Spinal cord (tissue), 10 donors: Measurements from ENCODE around the gene PMPCA. TPM values are rescaled to one million over a fixed set of nuclear protein-coding genes. Genes with fewer than 3 reads are reported as not detected.

Experiments
- DNase-seq, 6 donors: peaks; one replicate each; pipeline versions ENCODE4 v3.0.0 to v3.0.0-alpha.2; 2013 to 2015; ENCODE audit warnings: low spot score in 6 of 6, low read depth in 4 of 6
- H3K27ac ChIP-seq: one replicate; pipeline ENCODE4 v1.5.1; 2013; ENCODE audit warnings: low read depth, low read length, control low read depth
- H3K27me3 ChIP-seq: one replicate; pipeline ENCODE4 v1.6.1; 2013; ENCODE audit warnings: low read length; ENCODE audit not compliant: control insufficient read depth, insufficient read depth
- H3K36me3 ChIP-seq: one replicate; pipeline ENCODE4 v1.6.1; 2013; ENCODE audit warnings: low read length; ENCODE audit not compliant: control insufficient read depth, insufficient read depth
- H3K4me1 ChIP-seq: one replicate; pipeline ENCODE4 v1.6.1; 2013; ENCODE audit warnings: low read length; ENCODE audit not compliant: control insufficient read depth, insufficient read depth
- H3K4me3 ChIP-seq: one replicate; pipeline ENCODE4 v1.5.1; 2013; ENCODE audit warnings: low read depth, low read length, control low read depth
- H3K9me3 ChIP-seq: one replicate; pipeline ENCODE4 v1.6.1; 2013; ENCODE audit warnings: low read length; ENCODE audit not compliant: control insufficient read depth, insufficient read depth
- WGBS: methylation state at CpG from one replicate; pipeline ENCODE4 v1.1.5; 2013; ENCODE audit warnings: missing lambda C conversion rate; ENCODE audit not compliant: insufficient coverage; 5-methylcytosine and 5-hydroxymethylcytosine counted together
- polyA plus RNA-seq, 2 donors: library from polyadenylated mRNA; unstranded; fragments of 120-200 nt; gene quantifications; one replicate each; pipeline ENCODE4 v1.2.1, GENCODE V29; 2013; ENCODE audit not compliant: insufficient read length in 2 of 2
- total RNA-seq, 2 donors: library from RNA; depleted of rRNA in 1 of 2; stranded (reverse); fragments of 120-200 nt in 1 of 2; fragments of >200 nt in 1 of 2; gene quantifications; one replicate each; pipeline versions ENCODE4 v1.2.3 to v1.2.4, GENCODE V29; 2013 to 2014
- donor health status: healthy.

Gene PMPCA
- total and polyA plus RNA-seq, 4 donors = 22.8 to 57.4 (median 44.6) TPM

- Histone ChIP-seq H3K36me3 (peaks cover 99% of the 10 kb centered on the region), H3K27me3 (no peaks in the 10 kb centered on the region), H3K4me3 (no peak overlapping the region), H3K27ac (no peak overlapping the region), H3K4me1 (no peaks in the 10 kb centered on the region), H3K9me3 (no peaks in the 10 kb centered on the region)
- 95% methylated on average over 14 of the region's 17 CpGs for WGBS
- DNase-seq = no peak
Measured at GRCh38 chr9:136462664-136463063, 52.2 kb downstream of the PMPCA start.

GRCh38 chr9:136463578-136463977 is 53.1 kb downstream of the PMPCA start:
- no peaks in the 10 kb centered on the region for H3K27me3 ChIP-seq
- no peaks in the 10 kb centered on the region for H3K4me1 ChIP-seq
- 92% methylated on average over 12 of the region's 14 CpGs for WGBS
- H3K27ac ChIP-seq = no peak overlapping the region
- H3K9me3 ChIP-seq = no peaks in the 10 kb centered on the region
- H3K36me3 ChIP-seq = peaks cover 97% of the 10 kb centered on the region
- no peak overlapping the region for H3K4me3 ChIP-seq
- DNase-seq = no peak

GRCh38 chr9:136464241-136464640 is 53.8 kb downstream of the PMPCA start:
- no peak overlapping the region for H3K27ac ChIP-seq
- H3K4me3 ChIP-seq = no peak overlapping the region
- no peaks in the 10 kb centered on the region for H3K27me3 ChIP-seq
- no peaks in the 10 kb centered on the region for H3K4me1 ChIP-seq
- WGBS = 95% methylated on average over 6 of the region's 6 CpGs
- no peak for DNase-seq
- no peaks in the 10 kb centered on the region for H3K9me3 ChIP-seq
- peaks cover 95% of the 10 kb centered on the region for H3K36me3 ChIP-seq

DNA sequence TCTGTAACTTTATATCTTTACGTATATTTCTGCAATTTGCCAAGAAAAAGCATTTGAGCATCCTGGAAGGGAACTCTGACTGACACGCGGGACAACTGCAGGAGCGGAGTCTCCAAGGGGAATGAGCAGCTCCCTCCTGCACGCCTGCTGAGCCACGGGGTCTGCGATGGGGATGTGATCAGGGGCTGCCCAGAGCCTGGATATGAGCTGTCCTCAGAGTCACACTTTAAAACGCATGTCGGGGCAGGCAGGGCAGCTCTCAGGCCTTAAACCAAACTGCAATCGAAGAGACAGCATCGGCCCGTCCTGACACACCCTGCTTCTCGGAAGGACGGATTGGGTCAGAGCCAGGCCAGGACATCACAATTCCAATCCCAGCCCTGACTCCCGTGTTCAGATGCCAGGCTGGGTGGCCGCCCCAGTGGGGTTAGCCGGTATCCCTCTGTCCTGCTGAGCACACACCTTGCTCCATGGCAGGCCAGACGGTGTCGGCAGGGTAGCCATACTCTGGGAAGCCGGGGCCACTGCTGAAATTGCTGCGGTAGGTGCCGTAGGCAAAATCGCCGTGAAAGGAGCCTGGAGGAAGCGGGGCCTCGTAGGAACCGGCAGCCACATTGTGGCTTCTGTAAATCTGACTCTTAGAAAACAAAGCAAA is 55.2 kb downstream of the PMPCA start:
- no peak overlapping the region for H3K4me3 ChIP-seq
- H3K4me1 ChIP-seq = no peaks in the 10 kb centered on the region
- no peaks in the 10 kb centered on the region for H3K27me3 ChIP-seq
- no peak overlapping the region for H3K27ac ChIP-seq
- peaks cover 97% of the 10 kb centered on the region for H3K36me3 ChIP-seq
- WGBS = 94% methylated on average over 27 of the region's 27 CpGs
- no peaks in the 10 kb centered on the region for H3K9me3 ChIP-seq
- no peak for DNase-seq

DNA sequence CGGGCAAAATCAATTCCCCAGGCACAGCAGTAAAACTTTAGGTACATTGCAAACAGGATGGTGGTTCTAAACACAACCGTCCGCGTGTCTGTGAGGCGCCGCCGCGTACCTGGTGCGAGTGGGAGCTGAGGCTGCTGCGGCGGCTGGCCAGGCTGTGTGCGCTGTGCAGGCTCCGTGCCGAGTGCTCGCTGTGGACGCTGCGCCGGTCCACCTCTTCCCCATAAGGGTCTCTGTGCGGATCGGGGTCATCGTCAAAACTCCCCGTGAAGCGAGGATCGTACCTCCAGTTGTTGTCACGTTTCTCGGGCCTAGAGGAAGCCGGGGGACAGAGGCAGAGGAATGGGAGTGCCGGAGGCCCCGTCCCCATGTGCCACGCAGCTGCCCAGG is 55.7 kb downstream of the PMPCA start:
- 97% methylated on average over 30 of the region's 30 CpGs for WGBS

DNA sequence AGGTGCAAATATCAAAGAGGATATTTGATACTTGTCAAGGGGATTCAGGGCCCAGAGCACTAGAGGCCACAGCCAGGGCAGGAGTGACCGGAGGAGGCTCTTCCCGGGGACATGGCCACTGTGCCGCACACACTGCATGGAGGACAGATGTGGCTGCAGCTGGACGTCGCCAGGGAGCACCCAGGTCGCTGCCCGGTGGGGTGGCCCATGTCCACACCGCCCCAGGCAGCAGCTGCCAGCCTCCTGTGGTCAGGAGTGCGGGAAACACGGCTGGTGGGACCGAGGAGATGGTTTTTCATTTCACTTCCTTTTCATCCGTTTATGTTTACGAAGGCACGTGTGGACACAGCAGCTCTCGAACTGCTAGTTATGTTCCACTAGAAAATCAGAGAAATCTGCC is 57.3 kb downstream of the PMPCA start:
- no peak overlapping the region for H3K4me3 ChIP-seq
- no peaks in the 10 kb centered on the region for H3K4me1 ChIP-seq
- no peaks in the 10 kb centered on the region for H3K27me3 ChIP-seq
- no peaks in the 10 kb centered on the region for H3K9me3 ChIP-seq
- H3K27ac ChIP-seq = no peak overlapping the region
- DNase-seq = no peak
- peaks cover 97% of the 10 kb centered on the region for H3K36me3 ChIP-seq
- WGBS = 84% methylated on average over 11 of the region's 15 CpGs

More for the DNA sequence above, 55.7 kb downstream of the PMPCA start:
- no peak for DNase-seq
- Histone ChIP-seq H3K9me3 (no peaks in the 10 kb centered on the region), H3K4me3 (no peak overlapping the region), H3K27ac (no peak overlapping the region), H3K36me3 (peaks cover 97% of the 10 kb centered on the region), H3K4me1 (no peaks in the 10 kb centered on the region), H3K27me3 (no peaks in the 10 kb centered on the region)

DNA sequence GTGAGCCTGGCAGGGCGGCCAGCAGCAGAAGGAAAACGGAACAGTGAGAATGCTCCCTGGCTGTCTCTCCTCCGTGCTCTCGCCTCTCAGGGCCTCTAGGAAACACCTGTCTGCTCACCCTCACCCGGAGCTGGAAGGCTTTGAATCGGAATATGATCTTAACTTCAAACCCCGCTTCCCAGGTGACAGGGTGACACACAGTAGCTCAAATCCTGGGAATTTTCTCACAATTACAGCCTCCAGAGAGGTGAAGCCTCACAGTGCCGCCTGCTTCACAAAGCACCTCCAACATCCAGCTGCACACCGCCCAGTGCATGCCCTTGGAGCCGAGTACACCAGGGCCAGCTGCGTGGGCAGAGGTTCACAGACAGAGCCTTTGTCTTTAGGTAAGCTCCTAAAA is 59.9 kb downstream of the PMPCA start:
- no peak for DNase-seq
- Histone ChIP-seq H3K9me3 (no peaks in the 10 kb centered on the region), H3K27ac (no peak overlapping the region), H3K4me1 (no peaks in the 10 kb centered on the region), H3K27me3 (no peaks in the 10 kb centered on the region), H3K36me3 (peaks cover 97% of the 10 kb centered on the region), H3K4me3 (no peak overlapping the region)
- 93% methylated on average over 11 of the region's 11 CpGs for WGBS

DNA sequence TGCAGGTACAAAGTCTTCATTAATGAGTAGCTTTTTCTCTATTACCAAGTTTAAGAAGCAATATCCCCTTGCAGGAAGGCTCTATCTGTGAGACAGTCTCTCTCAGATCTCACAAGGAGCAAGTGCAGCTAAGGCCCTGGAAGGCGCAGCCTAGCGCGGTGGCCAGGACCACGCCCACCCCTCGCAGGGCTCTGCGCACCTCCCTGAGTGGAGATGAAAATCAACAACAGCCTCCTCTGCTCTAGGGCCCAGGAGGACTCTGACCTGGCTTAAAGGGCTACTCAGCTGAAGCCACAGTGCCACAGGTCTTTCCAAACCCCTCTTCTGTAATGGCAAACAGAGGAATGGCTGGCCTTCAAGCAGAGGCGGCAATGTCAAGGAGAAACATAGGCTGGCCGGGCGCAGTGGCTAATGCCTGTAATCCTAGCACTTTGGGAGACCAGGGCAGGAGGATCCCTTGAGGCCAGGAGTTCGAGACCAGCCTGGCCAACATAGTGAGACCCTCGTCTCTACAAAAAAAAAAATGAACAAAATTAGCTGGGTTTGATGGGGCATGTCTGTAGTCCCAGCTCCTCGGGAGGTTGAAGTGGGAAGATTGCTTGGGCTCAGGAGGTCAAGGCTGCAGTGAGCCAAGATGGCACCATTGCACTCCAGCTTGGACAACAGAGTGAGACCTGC is 60.5 kb downstream of the PMPCA start:
- no peaks in the 10 kb centered on the region for H3K27me3 ChIP-seq
- H3K4me3 ChIP-seq = no peak overlapping the region
- no peak overlapping the region for H3K27ac ChIP-seq
- WGBS = over 99% methylated on average over 12 of the region's 12 CpGs
- DNase-seq = no peak
- H3K4me1 ChIP-seq = no peaks in the 10 kb centered on the region
- no peaks in the 10 kb centered on the region for H3K9me3 ChIP-seq
- peaks cover 97% of the 10 kb centered on the region for H3K36me3 ChIP-seq

GRCh38 chr9:136471802-136472487 is 61.5 kb downstream of the PMPCA start:
- H3K4me1 ChIP-seq = no peaks in the 10 kb centered on the region
- H3K9me3 ChIP-seq = no peaks in the 10 kb centered on the region
- no peaks in the 10 kb centered on the region for H3K27me3 ChIP-seq
- peaks cover 97% of the 10 kb centered on the region for H3K36me3 ChIP-seq
- no peak overlapping the region for H3K4me3 ChIP-seq
- no peak for DNase-seq
- 92% methylated on average over 13 of the region's 19 CpGs for WGBS
- H3K27ac ChIP-seq = no peak overlapping the region
